ENCODE measurements around the gene MBNL1.

The MBNL1 gene

GRCh38 chr3:152272771-152273242, 4.1 kb downstream of the MBNL1 start:
- no peak for DNase-seq (ENCODE audit: low read depth in 2 of 2)

- DNase-seq (ENCODE audit: low read depth in 2 of 2) = no peak
Measured at GRCh38 chr3:152276681-152277080, 8.0 kb downstream of the MBNL1 start.

GRCh38 chr3:152277198-152277597, 8.5 kb downstream of the MBNL1 start:
- DNase-seq (ENCODE audit: low read depth in 2 of 2) = no peak

DNA sequence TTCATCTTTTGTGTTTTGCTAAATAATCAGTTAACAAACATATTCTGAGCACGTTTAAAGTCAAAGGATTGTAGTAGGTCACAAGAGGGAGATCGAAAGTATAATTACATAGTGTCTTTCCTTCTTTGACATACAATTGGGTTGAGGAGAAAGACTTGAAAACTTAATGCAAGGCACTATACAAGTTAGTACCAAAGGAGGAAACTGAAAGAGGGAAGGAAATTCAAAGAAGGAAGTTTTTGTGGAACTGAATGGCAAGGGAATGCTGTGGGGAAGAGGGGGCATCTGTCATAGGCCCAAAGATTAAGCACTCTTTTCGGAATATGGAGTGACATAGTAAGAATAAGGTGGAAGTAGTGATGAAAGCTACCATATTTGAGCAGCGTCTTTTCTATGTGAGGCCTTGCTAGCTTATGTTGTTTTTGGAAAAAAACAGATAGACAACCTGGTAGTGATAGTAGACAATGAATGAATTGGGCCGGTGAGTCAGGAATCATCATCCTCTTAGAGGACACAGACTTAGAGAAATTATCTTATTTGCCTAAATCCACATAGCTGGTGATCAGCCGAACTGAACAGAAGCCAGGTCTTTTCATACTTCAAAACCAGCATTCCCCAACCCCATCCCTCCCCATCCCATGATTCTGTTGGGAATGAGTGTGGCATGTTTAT, 10.2 kb downstream of the MBNL1 start:
- no peak for DNase-seq (ENCODE audit: low read depth in 2 of 2)

GRCh38 chr3:152279479-152279878, 10.8 kb downstream of the MBNL1 start:
- no peak for DNase-seq (ENCODE audit: low read depth in 2 of 2)

- no peak for DNase-seq (ENCODE audit: low read depth in 2 of 2)
Measured at GRCh38 chr3:152280539-152280938, 11.8 kb downstream of the MBNL1 start.

DNA sequence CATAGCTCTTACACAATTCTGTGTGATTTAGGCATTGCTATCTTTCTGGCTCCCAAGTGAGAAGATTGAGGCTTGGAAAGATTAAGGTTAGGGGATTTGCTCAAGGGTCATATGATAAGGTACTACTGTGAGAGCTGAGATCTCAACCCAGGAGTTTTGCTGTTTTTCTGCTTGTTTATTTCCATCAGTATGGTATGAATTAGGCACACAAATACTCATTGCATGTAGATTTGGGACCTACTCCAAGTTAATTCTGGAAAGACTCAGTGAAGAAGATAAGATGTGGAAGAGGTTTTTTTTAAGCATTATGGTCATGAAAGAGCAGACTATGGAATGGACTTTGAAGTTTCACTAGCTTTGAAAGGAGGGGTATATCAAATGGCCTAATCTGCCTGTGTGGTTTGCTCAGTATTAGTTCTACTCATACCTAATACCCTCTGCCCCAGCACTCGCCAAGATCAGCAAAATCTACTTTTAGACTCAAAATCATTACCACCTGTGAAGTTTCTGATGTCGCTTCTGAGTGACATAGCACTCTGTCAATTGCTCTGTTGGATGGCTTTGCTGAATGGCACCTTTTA, 12.5 kb downstream of the MBNL1 start:
- DNase-seq (ENCODE audit: low read depth in 2 of 2) = no peak

DNA sequence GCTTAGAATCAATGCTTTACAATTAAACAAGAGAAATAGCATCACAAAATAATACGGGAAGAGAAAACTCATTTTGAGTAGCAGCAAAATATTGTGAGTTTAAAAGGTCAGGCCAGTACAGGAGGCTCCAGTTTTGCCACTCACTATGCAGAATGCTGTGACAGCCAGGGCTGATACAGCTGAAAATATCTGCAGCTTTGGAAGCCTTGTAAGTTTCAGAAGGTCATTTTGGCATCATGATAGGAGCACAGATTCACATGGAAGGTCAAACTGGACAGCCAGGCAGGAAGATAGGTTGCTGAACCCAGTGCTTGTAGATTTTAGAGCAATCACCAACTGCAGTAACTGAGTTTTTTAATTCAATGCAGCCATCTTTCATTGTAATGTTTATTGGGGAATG, 14.1 kb downstream of the MBNL1 start:
- DNase-seq (ENCODE audit: low read depth in 2 of 2) = no peak

DNA sequence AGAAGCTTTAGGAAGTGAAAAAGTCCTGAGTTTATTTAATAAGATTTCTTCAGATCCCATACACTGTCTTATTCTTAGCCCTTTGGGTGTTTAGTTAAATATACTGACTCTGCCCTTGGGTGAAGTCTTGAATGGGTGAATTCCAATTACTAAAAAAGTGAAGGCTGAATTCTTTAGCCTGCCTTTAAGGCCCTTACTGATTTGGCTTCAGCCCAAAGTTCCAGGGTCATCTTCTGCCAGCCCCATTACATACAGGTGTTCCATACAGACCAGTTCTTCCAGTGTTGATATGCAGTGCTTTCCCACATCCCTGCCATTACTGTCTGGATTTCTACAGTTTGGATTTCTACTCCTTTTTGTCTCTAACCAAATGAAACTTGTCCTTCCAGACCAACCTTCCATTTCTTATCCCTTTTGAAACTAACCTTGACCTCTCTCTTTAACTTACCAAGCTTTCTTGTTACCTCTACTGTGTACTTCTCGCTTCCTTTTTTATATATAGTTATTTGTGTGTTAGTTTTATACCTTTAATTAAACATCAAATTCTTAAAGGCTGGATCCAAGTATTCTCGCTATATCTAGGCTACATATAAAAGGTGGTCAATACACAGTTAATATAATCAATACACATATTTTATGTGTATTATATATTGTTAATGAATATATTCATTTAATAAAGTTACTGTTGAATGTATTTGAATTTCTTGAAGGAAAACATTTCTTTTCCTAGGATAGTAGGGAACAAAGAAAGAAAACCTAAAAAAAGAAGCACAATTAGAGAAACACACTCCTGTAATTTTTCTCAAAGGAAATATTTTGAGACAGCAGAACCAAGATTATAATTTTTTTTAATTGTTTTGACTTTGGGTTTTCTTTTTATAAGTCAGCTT, 15.0 kb downstream of the MBNL1 start:
- no peak for DNase-seq (ENCODE audit: low read depth in 2 of 2)

DNA sequence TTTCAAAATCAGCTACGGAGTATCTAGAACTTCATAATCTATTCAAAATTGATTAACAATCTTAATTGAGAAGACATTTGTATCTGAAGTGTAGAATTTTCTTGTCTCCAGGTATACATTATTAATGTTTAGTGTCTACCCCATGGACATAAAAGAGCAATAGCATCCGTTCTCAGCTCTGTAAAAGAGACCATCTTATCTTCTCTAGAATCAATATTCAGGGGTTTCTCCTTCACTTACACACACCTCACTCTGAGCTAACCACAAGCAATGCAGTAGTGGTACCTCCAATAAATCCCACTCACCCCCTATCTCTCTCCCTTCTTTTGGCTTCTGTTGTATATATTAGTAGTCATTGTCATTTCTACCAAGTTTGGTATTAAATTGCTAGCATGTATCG, 16.2 kb downstream of the MBNL1 start:
- no peak for DNase-seq (ENCODE audit: low read depth in 2 of 2)

- no peak for DNase-seq (ENCODE audit: low read depth in 2 of 2)
Measured at GRCh38 chr3:152285509-152285908, 16.8 kb downstream of the MBNL1 start.

DNA sequence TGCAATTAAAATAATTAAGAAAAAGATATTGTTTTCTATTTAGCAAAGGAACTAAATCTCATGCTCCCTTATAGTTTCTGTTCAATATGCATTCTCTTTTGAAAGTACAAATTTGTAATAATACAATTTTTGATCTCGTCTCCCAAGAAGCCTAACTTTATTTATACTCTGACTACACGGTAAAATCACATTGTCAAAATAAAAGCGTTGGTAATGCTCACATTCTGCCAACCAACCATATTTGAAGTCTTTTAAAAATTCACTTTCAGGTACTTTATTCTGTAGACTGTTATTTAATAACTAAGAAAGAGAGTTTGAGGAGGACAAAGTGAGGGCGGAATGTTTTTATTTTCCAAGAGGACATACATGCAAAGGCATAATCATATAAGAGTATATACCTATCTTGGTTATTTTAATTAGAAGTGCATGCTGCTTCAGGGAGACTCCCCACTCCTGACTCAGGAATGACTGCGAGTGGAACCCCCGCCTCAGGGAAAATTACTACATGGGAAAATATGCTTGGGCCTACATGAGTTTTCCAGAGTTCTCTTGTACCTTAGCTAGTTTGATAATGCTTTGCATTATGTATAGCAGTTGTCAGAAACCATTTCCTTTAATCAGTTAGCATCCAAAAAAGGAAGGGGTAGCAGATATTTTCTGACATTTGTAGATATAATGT, 19.3 kb downstream of the MBNL1 start:
- DNase-seq (ENCODE audit: low read depth in 2 of 2) = no peak

GRCh38 chr3:152288681-152289080, 20.0 kb downstream of the MBNL1 start:
- no peak for DNase-seq (ENCODE audit: low read depth in 2 of 2)

DNA sequence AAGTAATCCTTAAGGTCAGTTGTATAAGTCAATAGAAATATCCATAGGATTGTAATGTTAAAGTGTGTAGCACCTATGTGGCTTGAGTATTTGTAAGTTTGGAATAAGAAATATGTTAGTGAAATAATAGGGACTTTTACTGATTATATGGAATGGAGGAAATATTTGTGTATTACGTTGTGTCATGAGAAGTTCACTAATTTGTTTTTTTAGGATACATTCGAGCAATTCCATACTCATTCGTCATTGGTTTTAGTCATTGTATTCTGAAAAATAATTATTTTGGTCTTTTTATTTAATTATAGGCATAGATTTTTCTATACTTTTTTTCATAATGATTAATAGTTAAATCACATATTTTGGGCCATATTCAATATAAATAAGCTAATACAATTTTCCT, 21.0 kb downstream of the MBNL1 start:
- DNase-seq (ENCODE audit: low read depth in 2 of 2) = no peak

GRCh38 chr3:152290374-152290773, 21.6 kb downstream of the MBNL1 start:
- no peak for DNase-seq (ENCODE audit: low read depth in 2 of 2)

DNA sequence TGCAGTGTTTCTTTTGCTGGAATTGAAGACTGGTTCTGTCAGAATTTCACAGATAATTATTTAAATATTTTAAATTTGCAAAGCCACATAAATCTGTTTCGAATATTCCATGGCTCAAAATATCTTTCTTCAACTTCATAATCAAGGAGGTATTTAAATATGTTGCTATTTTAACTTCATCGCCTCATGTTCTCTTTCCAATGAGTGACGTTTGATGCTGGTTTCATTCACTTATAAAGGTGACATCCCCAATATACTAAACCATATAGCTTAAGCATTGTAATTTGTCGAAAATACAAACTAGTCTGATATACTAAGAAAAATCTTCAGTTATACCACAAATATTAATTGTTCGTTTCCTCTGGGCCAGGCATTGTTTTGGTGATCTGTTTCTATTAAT, 22.5 kb downstream of the MBNL1 start:
- no peak for DNase-seq (ENCODE audit: low read depth in 2 of 2)

DNA sequence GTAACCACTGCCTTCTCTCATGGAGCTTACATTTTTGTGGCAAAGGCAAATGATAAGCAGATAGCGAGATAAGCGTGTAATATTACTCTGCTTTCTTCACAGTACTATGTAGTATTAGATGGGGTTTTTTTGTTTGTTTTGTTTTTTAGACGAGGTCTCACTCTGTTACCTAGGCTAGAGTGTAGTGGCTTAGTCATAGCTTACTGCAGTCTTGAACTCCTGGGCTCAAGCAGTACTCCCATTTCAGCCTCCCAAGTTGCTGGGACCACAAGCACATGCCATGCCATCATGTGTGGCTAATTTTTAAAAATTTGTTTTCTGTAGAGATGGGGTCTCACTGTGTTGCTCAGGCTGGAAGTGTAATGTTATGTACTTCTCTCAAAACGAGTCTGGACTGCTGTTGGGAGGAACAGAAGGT, 22.9 kb downstream of the MBNL1 start:
- DNase-seq (ENCODE audit: low read depth in 2 of 2) = no peak

DNA sequence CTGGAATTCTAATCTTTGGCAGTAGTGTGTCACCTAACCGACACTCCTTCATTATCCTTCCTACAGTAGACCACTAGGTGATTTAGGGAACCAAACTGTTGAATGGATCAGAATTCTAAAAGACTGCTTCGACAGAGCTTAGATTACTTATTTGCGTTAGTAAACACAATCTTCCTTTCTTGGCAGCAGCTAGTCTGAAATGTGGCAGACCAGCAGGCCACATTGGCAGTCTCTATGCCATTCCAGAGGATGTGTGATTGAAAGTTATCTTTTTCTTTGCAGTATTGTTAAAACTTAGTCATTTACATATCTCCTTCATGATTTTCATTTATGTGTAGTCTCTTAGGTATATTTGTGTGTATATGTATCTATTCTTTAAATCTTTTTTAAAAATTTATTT, 23.6 kb downstream of the MBNL1 start:
- no peak for DNase-seq (ENCODE audit: low read depth in 2 of 2)

DNA sequence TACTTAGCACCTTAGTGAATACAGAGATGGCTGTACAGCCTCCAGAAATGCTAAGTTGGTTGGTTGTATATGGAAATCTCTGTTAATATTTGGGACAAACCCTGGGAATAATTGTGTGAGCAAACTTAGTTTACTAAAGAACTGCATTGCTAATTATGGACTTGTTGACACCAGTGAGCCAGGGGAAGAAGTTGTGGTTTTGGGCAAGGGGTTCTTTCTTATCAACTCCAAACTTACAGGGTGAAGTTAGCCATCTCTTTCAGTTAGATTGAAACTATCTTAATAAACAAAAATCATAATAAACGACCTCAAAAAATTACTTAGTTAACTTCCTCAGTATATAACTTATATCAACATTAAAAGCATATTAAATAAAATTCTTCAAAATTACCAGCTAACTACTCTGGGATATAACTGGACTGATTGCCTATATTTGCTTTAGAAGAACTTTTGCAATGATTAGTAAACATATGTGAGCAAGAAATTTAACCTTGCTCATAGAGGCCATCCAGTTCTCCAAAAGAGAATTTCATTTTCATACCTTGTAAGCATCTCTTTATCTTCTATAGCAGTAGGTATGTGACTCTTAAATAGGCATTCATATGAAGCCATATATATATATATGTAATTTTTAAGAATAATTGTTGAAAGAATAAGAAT, 24.7 kb downstream of the MBNL1 start:
- no peak for DNase-seq (ENCODE audit: low read depth in 2 of 2)

GRCh38 chr3:152295344-152295743, 26.6 kb downstream of the MBNL1 start:
- no peak for DNase-seq (ENCODE audit: low read depth in 2 of 2)

- no peak for DNase-seq (ENCODE audit: low read depth in 2 of 2)
Measured at GRCh38 chr3:152295806-152296205, 27.1 kb downstream of the MBNL1 start.

GRCh38 chr3:152296382-152296781, 27.7 kb downstream of the MBNL1 start:
- DNase-seq (ENCODE audit: low read depth in 2 of 2) = no peak

All from stimulated activated CD4-positive, alpha-beta T cell treated with anti-CD3 and anti-CD28 coated beads, Interleukin-4, amount 100 ng/mL, for 48 hours (primary cell).